C4-2B (cell line): ENCODE results near the gene GABPB1.

Experiments used
- ZFX ChIP-seq: fragments of 450-650 bp; IDR thresholded peaks from 2 replicates; pipeline ENCODE4 v1.6.1; 2017
- TF ChIP-seq, protein P1 (sequence below): fragments of 450-650 bp; conservative IDR thresholded peaks from 2 replicates; pipeline ENCODE4 v1.5.1; 2017; ENCODE audit warnings: mild to moderate bottlenecking

DNA sequence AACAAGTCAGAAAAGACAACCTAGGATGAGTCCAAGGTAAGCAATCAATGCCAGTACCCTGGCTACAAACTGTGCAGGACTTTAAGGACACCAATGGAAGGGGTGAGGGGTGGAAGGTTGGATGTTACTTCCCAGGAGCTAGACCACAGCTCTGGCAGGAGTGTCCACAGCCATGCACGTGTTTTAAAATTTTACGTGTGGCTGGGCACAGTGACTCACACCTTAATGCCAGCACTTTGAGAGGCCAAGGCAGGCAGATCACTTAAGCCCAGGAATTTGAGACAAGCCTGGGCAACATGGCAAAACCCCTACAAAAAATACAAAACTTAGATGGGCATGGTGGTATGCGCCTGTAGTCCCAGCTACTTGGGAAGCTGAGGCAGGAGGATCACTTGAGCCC, 74.7 kb downstream of the GABPB1 start:
- TF ChIP-seq, protein P1, sequence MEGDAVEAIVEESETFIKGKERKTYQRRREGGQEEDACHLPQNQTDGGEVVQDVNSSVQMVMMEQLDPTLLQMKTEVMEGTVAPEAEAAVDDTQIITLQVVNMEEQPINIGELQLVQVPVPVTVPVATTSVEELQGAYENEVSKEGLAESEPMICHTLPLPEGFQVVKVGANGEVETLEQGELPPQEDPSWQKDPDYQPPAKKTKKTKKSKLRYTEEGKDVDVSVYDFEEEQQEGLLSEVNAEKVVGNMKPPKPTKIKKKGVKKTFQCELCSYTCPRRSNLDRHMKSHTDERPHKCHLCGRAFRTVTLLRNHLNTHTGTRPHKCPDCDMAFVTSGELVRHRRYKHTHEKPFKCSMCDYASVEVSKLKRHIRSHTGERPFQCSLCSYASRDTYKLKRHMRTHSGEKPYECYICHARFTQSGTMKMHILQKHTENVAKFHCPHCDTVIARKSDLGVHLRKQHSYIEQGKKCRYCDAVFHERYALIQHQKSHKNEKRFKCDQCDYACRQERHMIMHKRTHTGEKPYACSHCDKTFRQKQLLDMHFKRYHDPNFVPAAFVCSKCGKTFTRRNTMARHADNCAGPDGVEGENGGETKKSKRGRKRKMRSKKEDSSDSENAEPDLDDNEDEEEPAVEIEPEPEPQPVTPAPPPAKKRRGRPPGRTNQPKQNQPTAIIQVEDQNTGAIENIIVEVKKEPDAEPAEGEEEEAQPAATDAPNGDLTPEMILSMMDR = no peak
- TF ChIP-seq ZFX = no peak
